ENCODE measurements around the gene BLOC1S1.
A peak's percentile ranks its signal among the peaks of the same experiment; 100 is the strongest.

Gene BLOC1S1

GRCh38 chr12:55715833-55716581 lies at the start of gene BLOC1S1:
TSS of gene BLOC1S1 (plus strand) at chr12:55716046. CDS start at chr12:55716052, 6 bp downstream.
- peak; percentile 90 to 93 for DNase-seq

- DNase-seq: no peak
Observed at GRCh38 chr12:55666508-55666907, 49.3 kb upstream of the BLOC1S1 start.

- DNase-seq: no peak
Observed at GRCh38 chr12:55670276-55670675, 45.6 kb upstream of the BLOC1S1 start.

DNA sequence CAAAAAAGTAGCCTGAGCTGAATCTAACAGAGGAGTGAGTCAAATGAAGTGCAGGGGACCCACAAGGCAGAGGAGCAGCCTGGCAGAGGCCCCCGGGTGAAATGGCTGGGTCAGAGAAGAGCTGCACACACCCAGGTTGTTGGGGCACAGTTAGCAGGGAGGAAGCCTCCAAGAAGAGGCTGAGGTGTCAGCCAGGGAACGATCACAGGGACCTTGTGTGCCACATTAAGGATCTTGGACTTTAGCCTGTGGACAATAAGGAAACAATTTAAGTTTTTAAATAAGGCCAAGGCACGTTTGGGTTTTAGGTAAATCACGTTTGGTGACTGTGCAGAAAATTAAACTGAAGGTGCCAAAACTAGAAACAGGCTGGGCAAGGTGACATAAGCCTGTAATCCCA lies 44.1 kb upstream of the BLOC1S1 start:
- no peak for DNase-seq

- DNase-seq: no peak
Observed at GRCh38 chr12:55673638-55674037, 42.2 kb upstream of the BLOC1S1 start.

GRCh38 chr12:55675666-55676065 lies 40.2 kb upstream of the BLOC1S1 start:
- no peak for DNase-seq

DNA sequence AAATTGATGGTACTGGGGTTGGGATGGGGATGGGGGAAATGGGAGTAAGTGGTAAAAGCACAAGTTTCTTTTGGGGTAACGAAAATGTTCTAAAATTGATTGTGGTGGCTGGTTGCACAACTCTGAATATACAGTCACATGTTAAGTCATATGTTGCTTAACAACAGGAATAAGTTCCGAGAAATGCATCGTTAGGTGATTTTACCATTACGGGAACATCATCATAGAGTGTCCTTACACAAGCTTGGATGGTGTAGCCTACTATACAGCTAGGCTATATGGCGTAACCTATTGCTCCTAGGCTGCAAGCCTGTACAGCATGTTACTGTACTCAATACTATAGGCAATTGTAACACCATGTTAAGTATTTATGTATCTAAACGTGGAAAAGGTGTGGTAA lies 39.1 kb upstream of the BLOC1S1 start:
- no peak for DNase-seq

- DNase-seq: no peak
Observed at GRCh38 chr12:55679691-55680090, 36.2 kb upstream of the BLOC1S1 start.

GRCh38 chr12:55681142-55682077 lies 34.4 kb upstream of the BLOC1S1 start:
- DNase-seq: peak; percentile 26 to 29

GRCh38 chr12:55682087-55682796 lies 33.6 kb upstream of the BLOC1S1 start:
- no peak for DNase-seq

DNA sequence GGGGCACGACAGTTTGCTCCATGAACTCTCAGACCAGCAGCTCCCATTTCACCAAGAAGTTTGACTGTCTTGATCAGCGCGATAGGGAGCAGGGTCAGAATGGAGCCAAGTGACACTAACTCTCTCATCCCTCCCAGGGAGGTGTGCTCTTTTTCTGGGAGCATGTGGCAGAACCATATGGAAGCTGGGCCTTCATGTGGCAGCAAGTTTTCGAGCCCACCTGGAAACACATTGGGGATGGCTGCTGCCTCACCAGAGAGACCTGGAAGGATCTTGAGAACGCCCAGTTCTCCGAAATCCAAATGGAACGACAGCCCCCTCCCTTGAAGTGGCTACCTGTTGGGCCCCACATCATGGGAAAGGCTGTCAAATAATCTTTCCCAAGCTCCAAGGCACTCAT lies 32.2 kb upstream of the BLOC1S1 start:
- no peak for DNase-seq

DNA sequence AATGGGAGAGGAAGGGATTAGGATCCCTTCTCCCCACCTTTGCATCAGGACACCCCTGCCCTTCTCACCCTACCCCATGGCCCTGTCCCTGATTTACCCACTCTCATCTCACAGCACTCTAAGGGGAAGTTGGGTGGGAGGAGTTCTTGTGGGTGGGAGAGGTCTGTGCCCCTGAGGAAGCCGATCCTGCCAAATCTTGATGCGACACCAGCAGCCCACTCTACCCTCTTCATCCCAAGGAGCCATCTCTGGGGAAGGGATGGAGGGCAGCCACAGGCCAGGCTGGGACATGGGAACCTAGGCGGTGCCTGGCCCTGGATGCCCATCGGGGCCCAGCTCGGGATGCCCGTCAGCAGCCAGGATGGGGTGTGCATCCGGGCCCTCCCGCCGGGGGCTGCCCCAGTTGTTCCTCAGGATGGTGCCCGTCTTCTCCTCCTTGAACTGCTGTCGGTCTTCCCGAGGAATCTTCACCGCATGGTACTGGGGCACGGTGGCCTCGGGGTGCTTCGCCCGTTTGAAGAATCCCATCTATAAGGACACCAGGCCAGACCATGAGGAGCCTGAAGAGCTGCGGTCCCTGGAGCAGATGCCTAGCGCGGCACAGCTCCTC lies 31.0 kb upstream of the BLOC1S1 start:
- DNase-seq: no peak

DNA sequence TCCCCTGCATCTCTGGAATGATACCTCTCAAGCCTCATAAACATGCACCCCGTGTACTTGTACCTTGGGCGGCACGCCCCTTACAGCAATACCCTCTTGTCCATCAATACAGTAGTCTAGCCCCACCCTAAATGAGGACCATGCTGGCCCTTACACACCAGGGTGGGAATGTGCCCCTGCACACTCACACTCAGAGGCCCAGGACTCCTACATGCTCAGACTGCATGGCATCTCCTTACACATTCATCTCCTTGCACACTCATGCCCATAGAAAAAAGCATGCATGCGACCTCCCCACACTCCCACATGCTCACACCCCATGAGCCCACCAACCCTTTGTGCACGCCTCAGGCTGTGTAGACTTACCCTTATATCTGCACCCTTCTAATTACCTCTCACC lies 30.2 kb upstream of the BLOC1S1 start:
- DNase-seq: no peak

- DNase-seq: no peak
Observed at GRCh38 chr12:55686366-55687010, 29.4 kb upstream of the BLOC1S1 start.

DNA sequence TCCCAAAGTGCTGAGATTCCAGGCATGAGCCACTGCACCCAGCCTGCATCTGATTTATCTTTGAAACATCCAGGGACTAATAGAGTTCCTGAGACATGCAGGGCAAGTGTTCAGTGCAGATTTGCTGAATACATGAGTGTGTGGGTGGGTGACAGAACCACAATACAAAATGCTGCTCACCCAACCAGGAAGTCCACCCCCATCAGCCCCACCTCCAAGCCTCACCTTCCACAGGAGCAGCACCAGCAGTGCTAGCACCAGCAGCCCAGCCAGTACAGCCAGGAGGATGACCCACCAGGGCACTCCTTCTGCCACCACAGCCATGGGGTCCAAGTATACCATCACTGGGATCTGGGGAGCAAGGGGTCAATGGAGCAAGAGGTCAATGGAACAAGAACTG lies 28.1 kb upstream of the BLOC1S1 start:
- no peak for DNase-seq

DNA sequence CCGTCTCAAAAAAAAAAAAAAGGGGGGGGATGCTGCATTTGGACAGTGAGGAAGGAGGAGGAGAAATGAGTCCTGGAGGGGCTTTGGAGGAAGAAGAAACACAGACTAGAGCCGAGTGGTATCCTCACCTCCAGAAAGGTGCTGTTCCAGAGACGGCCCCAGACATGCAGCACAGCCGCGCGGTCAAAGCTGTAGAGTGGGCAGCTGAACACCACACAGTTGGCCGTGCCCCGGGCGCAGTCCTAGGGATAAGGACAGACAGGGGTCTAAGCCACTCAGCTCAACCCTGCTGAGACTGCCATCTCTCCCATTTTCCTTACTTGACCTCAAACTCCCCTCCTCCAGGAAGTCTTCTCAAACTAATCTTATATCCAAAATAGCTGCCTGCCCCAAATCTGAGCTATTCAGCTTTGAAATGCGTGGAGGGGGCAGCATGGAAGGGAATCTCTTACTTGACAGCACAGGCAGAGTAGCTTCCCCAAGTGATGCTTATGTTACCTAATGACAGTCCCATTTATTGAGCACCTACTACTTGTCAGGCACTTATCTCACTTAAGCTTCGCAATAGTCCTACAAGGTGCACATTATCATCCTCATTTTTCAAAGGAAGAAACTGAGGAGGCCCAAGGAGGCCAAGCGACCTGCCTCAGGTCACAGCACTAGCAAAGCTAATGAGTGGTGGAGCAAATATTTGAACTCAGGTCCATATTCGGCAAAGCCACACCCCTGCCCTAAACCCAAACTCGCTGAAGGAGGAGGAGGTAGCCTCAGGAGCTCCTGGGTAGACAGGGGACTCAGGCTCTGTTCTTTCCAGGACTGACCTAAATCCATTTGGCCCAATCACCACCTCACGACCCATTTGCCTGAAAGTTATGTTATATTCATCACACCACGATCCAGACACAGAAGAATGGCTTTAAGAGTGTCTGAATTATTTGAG lies 26.9 kb upstream of the BLOC1S1 start:
- DNase-seq: no peak

- no peak for DNase-seq
Observed at GRCh38 chr12:55692631-55693322, 23.1 kb upstream of the BLOC1S1 start.

GRCh38 chr12:55693323-55694187 lies 22.3 kb upstream of the BLOC1S1 start:
- no peak for DNase-seq

DNA sequence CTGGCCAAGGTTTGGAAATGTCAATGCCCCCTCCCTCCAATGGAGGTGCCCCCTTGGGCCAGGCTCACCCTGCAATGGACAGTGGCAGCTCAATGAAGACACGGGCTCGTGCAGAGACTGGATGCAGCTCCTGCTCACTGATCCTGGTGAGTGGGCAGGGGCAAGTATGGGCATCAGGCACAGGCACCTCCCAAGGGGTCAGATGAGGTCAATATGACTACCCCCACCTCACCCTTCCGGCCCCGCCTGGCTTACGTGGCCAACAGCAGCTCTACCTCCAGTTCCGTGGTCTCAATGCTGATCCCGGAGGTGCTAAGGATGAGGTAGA lies 21.7 kb upstream of the BLOC1S1 start:
- no peak for DNase-seq

GRCh38 chr12:55694651-55695050 lies 21.2 kb upstream of the BLOC1S1 start:
- DNase-seq: no peak
